Activated T-cell treated with anti-CD3 and anti-CD28 coated beads, Interleukin-2, amount 50 U/mL, for 1 hour (primary cell): ENCODE results near the gene CNTNAP5.

Source experiments
- DNase-seq: peaks from one replicate; pipeline ENCODE4 v3.0.0-alpha.2; 2020

CNTNAP5 gene

GRCh38 chr2:124281541-124281940 is 256.5 kb downstream of the CNTNAP5 start:
- DNase-seq, result no peak

DNA sequence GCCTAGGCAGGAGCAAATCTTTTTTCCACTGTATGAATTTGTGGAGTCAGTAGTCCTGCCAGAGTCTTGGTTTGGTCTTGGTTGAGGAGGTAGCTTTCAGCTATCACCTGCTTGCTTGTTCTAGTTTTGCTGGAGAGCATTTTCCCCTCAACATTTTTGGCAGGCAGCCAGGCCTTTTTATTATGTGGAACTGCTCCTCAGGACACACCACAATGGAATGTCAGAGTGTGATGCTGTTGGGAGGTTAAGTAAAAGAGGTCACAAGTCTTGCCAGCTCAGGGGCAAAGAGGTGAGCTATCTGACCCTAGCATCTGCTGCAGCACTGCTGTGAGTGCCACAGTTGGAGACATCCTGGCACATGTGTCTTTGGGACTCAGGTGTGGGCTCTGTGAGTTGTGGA is 258.0 kb downstream of the CNTNAP5 start:
- DNase-seq, result no peak

- no peak for DNase-seq
These were observed 261.1 kb downstream of the CNTNAP5 start for GRCh38 chr2:124286089-124286783.

GRCh38 chr2:124289060-124289459 is 264.0 kb downstream of the CNTNAP5 start:
- DNase-seq, result no peak

- DNase-seq, result no peak
These were observed 264.5 kb downstream of the CNTNAP5 start for GRCh38 chr2:124289615-124290014.

GRCh38 chr2:124296470-124296869 is 271.4 kb downstream of the CNTNAP5 start:
- no peak for DNase-seq

GRCh38 chr2:124301915-124302314 is 276.8 kb downstream of the CNTNAP5 start:
- no peak for DNase-seq

- DNase-seq, result no peak
These were observed 283.4 kb downstream of the CNTNAP5 start for GRCh38 chr2:124308319-124309062.

- no peak for DNase-seq
These were observed 284.6 kb downstream of the CNTNAP5 start for GRCh38 chr2:124309563-124310138.

DNA sequence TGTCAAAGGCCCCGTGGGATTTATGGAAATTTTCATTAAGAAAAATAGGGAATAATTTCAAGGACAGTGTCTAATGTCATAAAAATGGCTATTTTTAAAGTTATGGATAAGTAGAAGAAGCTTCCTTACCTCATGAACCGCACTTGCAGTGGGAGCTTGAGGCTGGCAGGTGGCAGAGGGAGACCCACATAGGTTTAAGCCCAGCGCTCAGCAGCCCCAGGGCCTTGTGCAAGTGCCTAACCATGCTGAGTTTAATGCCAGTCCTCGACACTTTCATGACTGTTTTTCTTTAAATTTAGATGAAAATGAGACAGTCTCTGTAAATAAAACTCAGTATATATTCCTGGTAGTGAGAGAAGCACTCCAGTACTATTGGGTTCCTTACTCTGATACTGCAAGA is 285.6 kb downstream of the CNTNAP5 start:
- DNase-seq, result no peak

GRCh38 chr2:124314084-124314483 is 289.0 kb downstream of the CNTNAP5 start:
- no peak for DNase-seq

DNA sequence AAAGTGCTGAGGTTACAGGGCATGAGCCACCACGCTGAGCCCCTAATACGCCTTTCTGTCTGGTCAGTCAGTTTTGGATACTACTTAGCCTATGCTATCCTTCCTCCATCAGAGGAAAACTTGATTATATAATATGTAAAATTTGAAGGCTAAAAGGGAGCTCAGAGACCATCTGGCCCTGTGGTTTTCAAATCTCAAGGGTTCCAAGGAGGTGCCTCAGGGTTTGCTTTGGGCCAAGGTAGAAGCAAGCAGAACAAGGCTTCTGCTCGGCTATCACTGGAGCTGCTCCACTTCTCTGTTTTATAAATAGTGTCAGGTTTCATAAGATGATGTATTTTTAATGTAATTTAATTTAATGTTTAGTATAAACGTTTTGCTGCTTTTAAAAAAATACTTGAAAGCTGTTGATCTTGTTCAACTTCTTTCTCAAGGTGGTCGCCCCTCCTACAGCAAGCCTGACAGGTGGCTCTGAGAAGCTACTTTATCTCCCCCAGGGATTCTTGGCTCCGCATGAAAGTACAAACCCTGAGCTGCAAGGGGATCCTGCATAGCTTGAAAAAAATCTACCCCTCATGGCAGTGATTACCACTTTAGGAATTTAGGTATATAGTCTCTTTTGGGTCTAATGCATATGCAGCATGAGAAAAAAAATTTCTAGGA is 290.3 kb downstream of the CNTNAP5 start:
- DNase-seq, result no peak

- DNase-seq, result no peak
These were observed 291.0 kb downstream of the CNTNAP5 start for GRCh38 chr2:124316133-124316532.

DNA sequence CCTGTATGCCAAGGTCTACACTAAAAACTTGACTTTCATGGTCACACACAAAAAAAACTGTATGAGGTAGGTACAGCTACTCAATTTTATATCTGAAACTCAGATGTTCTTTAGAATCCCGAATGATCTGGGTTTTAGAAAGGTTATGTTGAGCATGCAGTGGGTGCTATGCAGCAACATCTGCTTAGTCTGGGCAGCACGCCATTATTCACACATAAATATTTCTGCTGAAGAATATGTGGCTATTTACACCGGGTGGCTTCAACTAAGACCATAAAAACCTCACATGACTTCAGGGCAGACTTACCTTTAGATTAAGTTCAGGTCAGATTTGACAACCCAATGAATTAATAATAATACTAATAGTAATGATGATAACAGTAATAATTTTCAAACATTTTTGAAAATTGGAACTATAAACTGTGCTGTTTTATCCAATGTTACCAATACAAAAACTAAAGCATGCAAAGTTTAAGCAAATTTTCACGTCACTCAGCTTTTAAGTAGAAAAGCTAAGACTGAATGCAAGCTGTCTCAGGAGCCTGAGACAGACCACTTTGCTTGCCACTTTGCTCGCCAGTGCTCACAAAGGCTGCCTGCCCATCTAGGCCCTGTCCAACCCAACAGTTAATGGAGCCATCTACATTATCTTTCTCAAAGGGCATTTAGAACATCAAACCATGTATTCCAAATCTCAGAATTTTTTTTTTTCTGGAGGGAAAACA is 292.0 kb downstream of the CNTNAP5 start:
- no peak for DNase-seq

DNA sequence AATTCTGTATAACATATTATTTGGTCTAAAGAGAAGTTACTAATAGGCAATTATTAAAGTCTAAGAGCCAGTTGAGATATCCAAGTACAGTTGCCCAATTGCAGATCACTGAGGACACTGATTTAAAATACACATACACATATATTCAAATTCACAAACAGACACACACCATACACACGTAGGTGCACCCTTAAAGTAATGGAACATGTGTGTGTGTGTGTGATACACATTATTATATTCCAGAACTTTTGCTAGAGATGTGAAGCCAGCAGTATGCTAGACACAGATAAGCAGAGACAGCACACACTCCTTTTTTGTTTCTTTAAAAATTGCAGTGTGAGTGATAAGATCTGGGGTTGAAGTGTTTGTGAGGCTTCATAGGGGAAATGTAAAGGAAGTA is 292.5 kb downstream of the CNTNAP5 start:
- no peak for DNase-seq

DNA sequence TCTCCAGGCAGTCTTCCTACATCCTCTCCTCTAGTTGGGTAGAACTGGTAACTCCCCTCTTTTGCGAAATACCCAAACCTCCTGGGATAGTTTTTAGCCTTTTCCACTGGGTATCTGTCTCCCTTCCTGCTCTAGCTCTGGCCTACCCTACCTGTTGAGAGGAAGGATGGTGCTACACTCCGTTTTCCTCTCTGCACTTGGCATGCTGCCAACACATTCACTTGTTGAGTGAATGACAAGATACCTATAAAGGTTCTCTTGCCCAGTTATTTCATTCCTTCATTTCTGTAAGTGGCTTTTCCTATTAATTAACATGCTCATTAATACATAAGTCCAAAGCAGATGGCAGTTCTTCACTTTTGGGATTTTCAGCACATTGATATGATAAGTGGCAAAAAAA is 293.8 kb downstream of the CNTNAP5 start:
- no peak for DNase-seq

DNA sequence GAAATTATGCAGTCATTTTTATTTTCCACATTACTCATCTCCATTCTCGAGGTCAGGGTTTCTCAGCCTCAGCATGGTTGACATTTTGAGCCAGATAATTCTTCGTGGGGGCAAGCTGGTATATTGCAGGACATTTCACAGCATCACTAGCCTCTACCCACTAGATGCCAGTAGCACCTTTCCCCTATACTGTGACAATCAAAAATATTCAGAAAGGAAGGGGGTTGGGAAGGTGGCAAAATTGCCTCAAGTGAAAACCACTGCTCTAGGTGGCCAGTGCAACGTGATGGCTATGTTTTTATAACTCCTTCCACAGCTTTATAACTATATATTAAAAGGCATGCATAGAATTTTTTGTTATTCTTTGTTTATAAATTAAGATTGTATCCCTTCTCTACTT is 294.5 kb downstream of the CNTNAP5 start:
- DNase-seq, result no peak

- DNase-seq, result no peak
These were observed 295.1 kb downstream of the CNTNAP5 start for GRCh38 chr2:124320051-124320688.

DNA sequence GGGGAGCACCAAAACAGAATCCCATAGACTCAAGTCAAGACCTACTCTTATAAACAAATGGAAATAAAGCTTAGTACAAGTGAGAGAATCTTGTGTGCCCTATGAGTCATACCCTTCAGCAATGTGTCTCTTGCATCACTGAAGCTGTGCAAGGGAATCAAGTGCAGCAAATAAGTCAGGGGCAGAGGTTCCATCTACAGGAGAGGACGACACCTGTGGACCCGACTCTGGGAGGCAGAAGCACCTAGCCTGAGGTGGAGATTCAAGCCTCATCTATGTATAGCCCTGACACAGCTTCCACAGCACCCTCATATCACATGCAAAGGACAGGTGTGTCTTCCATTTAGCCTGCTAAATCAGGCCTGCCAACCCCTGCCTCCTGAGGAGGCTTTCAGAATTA is 298.2 kb downstream of the CNTNAP5 start:
- no peak for DNase-seq

DNA sequence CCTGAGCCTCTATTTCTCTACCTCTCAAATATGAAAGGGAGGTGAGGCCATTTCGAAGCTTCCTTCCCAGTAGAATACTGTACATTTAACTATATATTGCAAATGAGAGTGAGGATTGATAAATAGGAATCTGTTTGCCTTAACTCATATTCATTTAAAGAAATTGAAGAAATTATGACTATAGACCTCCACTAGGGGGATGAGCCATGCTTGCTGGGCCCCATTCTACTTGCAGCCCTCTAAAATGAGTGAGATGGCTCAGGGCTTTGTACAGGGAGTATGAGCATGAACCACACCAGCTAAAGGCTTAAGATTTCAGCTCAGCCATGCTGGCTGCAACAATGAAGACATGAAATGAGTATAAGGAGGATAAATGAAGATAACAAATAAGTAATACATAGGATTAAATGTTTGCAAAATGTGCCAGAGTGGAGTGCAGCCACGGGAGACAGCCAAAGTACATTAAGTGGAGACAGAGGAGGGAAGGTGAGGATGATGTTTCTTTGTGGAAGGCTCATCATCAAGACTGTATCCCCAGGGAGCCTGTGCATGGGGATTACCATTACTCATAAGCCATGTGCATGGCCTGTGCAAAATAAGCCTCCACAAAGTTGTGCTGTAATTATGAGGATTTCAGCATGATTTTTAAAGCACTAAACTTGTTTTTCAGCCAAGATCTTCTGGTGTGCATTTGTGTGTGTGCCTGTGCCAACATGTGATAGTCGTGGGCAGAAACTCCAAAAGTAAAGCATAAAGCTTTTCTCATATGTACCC is 300.8 kb downstream of the CNTNAP5 start:
- no peak for DNase-seq

GRCh38 chr2:124327303-124327702 is 302.2 kb downstream of the CNTNAP5 start:
- no peak for DNase-seq

DNA sequence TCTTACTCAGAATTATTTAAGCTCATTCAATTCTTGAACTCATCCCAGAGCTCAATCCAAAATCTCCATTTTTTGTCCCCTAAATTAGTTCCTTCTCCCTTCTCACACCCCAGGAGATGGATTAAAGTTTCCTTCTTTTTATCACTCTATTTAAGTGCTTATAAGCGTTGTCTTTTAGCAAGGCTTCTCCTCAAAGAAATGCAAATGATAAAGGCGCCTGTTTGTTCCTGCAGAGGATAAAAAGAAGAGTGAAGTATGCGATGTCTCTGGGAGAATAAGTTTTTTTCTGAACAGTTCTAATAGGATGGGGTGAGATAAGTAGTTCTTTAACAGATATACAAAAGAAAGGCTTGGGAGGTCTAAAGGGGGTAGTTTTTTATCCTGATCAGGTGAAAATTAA is 303.3 kb downstream of the CNTNAP5 start:
- DNase-seq, result no peak
